HG03103 (cell line): ENCODE data around the gene MME.

Source experiments
- ATAC-seq: cut with Tn5 transposase; IDR thresholded peaks from one replicate; pipeline ENCODE4 v1.9.1; 2021; ENCODE audit warnings: low read depth; ENCODE audit not compliant: unreplicated experiment

The MME gene

GRCh38 chr3:155135003-155135402 is 54.9 kb downstream of the MME start:
- ATAC-seq: no peak

- no peak for ATAC-seq
Measured at GRCh38 chr3:155138677-155139076, 58.6 kb downstream of the MME start.

DNA sequence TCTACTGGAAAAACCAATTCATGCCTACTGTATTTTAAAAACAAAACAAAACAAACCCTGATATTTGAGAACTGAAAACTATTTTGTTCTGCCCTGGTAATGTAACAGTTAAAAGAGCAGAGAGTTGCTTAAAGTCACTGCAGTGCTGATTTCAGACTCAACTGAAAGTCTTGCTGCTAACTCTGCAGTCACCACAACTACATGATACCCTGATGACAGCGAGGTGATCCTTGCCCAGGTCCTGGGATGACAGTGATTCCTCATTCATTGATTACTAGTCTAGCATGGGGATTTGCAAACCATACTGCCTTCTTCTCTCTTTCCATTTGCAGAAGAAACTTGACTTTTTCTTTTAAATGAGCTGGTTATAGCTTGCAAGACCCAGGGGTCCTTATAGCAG is 67.5 kb downstream of the MME start:
- no peak for ATAC-seq

GRCh38 chr3:155149494-155149893 is 69.4 kb downstream of the MME start:
- no peak for ATAC-seq

DNA sequence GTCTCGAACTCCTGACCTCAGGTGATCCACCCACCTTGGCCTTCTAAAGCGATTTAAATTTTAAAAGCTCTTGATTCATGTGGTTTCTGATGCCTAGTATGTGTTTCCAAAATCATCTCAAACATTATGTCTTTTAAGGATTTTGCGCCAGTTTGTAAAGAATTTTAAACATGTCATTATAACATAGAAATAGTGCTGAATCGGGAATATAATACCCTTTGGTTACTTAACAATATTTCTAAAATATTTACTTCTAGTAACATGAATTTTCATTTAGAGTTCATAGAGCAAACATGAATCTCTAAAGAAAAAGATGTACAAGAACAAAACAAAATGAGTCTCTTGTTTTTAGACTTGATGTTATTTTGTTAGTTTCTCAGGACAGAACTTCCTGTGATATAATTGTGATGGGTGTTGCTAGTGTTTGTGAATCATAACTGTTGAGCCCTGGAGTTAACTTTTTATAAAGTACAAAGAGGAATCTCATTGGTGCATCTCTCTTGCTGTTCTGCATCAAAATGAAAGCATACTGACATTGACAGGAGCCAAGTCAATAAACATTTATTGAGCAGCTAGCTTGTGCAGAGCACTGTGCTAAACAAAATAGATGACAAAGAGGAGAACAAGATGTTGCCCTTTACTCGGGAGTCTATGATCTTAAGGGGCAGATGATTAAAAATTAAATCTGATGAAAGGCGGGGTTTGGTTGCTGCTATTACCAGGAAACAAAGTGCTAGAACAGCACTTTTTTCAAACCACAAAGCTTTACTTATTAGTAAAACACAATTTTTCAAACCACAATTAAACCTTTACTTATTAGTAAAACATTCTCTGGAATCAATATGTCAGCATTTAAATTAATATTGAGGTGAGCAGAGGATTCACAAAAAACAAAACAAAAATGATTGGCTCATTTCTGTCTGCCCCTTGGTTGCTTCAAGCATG is 73.4 kb downstream of the MME start:
- no peak for ATAC-seq

- ATAC-seq: no peak
Measured at GRCh38 chr3:155154255-155154654, 74.1 kb downstream of the MME start.

DNA sequence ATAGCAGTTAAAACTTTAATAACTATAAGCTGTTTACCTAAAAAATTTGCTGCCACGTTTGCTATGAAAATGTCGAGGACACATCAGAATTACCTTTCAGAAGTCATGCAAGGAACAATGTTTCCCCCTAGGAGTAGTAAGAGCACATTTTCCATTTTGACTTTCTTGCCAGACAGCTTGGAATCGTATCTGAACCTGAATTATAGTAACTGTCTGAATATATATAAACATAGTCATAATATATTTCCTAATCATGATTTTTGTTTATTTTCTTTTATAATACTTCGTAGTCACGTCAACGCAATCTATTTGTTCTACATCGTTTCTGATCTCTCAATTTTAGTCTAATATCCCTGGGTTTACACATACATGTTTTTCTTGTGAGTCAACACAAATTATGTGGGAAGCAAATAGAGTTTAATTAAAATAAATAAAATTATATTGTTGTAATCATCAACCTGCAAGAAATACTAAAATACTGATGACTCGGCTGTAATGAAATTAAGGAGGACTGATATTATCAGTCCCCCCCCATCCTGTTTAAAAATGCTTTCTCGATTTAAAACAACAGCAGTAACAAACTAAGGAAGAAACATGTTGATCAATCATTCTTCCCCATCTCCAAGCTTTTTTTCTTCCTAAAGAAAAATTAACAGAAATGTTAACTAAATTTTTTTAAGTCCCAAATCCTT is 78.4 kb downstream of the MME start:
- no peak for ATAC-seq

DNA sequence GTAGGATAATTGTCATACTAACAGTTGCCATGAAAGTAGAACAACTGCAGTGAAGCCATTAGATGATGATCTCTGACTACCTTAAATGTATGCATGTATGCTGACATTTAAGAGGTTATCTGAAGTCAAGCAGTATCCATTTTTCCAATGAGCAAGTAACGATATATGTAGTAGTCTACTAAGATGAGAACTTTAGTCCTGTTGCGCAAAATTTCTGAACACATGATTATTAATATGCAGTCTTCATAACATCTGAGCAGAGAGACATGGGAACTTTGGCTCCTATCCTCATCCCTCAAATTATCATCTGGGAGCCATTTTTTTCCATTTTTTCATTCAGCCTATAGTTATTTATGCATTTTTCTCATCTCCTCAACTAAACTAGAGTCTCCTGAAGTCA is 79.2 kb downstream of the MME start:
- ATAC-seq: no peak

DNA sequence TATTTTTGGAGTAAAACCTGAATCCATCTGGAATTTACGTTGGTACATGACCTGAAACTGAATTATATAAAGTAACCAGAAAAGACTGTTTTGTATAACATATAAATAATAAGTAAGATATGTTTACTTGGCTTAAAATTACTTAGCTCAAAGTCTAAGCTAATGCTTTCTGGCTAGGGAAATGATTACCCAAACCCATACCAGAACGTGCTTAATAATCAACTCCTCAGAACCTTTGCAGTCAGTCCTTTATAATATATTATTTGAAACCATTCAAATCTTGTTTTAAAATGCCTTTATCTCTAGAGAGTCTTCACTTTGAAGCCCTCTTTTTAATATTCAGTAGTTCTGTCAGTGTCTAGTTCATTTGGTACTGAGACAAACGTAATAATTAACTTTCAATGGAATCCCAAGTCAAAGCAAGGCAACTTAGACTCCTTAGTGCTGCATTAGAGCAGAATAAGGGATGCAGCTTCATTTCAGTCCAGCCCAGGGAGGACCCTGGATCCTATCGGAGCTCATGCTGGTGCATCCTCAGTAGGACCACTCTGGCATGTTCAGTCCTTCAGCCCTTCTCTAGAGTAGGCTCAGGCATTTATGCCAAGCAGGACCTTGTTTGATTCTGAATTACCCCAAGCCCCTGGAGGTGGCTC is 81.6 kb downstream of the MME start:
- no peak for ATAC-seq

- ATAC-seq: no peak
Measured at GRCh38 chr3:155164306-155164705, 84.2 kb downstream of the MME start.

DNA sequence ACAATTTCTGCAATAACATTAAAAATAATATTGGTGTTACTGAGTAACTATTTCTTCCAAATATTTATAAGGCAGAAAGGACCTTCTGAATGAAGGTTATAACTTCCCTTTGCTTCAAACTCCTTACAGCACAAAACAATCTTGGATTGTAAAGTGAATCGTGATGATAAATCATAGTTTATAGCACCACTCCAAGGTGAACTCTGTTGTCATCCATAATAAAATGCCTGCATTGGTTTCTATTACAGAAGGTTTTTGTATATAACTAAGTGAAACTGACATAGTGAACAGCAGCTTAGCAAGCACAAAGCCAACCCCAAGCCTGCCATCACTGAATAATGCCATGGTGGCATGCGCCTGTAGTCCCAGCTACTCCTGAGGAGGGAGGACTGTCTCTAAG is 86.3 kb downstream of the MME start:
- ATAC-seq: no peak

- no peak for ATAC-seq
Measured at GRCh38 chr3:155169197-155169596, 89.1 kb downstream of the MME start.

GRCh38 chr3:155173771-155174170 is 93.7 kb downstream of the MME start:
- no peak for ATAC-seq

DNA sequence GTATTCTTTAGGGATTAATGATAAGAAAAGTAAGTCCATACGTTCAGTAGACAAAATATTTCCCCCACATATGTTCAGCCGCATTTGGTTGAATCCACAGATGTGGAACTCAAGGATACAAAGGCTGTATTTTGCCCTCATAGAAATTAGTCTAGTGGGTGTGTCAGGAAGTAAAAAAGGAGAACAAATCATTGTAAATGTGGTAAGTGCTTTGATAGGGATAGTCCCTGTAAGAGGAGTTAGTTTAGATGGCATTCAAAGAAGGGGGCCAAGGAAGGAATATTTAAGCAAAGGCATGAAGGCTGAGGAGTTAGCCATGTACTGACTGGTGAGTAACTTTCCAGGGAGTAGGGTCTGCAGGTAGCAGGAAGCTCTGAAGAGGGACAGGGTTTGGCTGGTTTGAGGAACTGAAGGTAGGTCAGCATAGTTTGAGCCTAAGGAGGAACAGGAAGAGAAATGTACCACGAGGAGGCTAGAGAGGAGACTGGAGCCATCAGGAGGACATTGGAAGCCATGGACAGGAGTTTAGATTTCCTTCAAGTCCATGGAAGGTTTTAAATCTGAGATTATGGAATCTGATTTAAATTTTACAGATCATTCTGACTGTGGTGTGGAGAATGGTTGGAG is 98.8 kb downstream of the MME start:
- ATAC-seq: no peak

DNA sequence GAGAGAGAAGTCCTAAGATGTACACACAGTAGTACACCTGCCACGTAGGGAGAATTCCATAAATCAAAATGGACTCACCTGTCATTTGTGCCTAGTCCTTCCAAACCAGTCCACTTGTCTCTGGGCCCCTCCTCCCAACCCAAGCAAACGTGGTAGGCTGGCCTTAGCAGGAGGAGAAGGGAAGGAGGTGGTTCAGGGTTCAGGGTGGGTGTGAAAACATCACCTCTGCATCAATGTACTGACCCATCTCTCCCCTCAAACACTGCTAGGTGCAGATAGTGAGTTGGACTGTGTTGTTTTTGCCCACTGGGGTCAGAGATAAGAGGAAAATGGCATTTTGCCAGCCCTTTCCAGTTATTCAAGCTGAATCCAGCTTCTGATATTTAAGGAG is 99.3 kb downstream of the MME start:
- no peak for ATAC-seq

GRCh38 chr3:155179966-155180757 is 100.0 kb downstream of the MME start:
- ATAC-seq: no peak

DNA sequence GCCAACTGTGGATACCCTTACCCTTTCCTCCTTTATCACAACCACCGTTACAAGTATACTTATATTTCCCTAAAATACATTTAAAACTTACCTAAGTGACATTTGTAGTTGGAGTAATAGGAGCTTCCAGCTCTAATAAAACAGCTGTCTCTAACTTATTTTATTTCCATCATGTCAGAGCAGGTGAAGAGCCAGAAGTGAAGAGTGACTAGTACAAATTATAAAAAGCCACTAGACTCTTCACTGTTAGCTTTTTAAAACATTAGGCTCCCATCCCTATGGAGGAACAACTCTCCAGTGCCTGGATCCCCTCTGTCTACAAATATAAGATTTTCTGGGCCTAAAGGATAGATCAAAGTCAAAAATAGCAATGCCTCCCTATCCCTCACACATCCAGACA is 102.3 kb downstream of the MME start:
- no peak for ATAC-seq

- ATAC-seq: peak; percentile 65
Measured at GRCh38 chr3:155184011-155184410, 103.9 kb downstream of the MME start.

- ATAC-seq: no peak
Measured at GRCh38 chr3:155185631-155186071, 105.5 kb downstream of the MME start.

DNA sequence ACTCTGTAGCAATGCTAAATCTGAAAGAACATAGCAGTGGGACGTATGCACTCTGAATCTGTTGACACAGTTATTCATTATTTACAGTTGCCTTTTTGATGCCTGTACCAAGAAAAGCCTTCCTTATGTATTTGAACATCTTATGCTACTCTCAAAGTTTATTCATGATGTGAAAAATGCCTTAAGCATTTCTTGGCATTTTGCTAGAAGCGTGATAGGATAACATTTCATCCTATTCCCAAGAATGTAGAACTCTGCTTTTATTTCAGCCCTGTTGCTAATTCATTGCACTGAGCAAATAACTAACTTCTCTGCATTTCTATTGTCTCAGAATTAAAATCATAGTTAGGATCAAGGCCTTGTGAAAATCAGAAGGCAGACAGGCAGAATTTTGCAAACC is 107.9 kb downstream of the MME start:
- no peak for ATAC-seq
